HG03342 (cell line): Measurements from ENCODE around the gene RNF113A.
"Not testable (repeated sequence)": the region's sequence is repeated elsewhere in the genome, so short reads cannot be mapped to it uniquely, and the experiment has no call there.

ENCODE experiments used
- ATAC-seq: cut with Tn5 transposase; IDR thresholded peaks from one replicate; pipeline ENCODE4 v1.9.1; 2021; ENCODE audit warnings: mild to moderate bottlenecking, moderate library complexity; ENCODE audit not compliant: unreplicated experiment

Gene RNF113A

GRCh38 chrX:119871599-119872395 is at the start of gene RNF113A, which contains the start of gene NDUFA1:
TSS of gene RNF113A (minus strand) at chrX:119871733. CDS start at chrX:119871613, 120 bp downstream.
TSS of gene NDUFA1 (plus strand) at chrX:119871832. CDS start at chrX:119871912, 80 bp downstream.
- ATAC-seq: peak; percentile 87

- ATAC-seq: no peak
These were observed 48.5 kb upstream of the RNF113A start for GRCh38 chrX:119919835-119920585.

GRCh38 chrX:119917877-119918276 is 46.3 kb upstream of the RNF113A start:
- no peak for ATAC-seq

GRCh38 chrX:119916310-119916709 is 44.8 kb upstream of the RNF113A start:
- no peak for ATAC-seq

GRCh38 chrX:119900976-119901375 is 29.4 kb upstream of the RNF113A start:
- no peak for ATAC-seq

GRCh38 chrX:119899125-119899524 is 27.6 kb upstream of the RNF113A start:
- no peak for ATAC-seq

- no peak for ATAC-seq
These were observed 24.4 kb upstream of the RNF113A start, which contains the start of gene AKAP14 for GRCh38 chrX:119895843-119896326. TSS of gene AKAP14 (plus strand) at chrX:119895893. CDS start at chrX:119903224, 7,331 bp downstream.

- not testable (repeated sequence) for ATAC-seq
These were observed 20.6 kb upstream of the RNF113A start for GRCh38 chrX:119891961-119892692.

- ATAC-seq: not testable (repeated sequence)
These were observed 19.1 kb upstream of the RNF113A start for GRCh38 chrX:119890626-119891025.

GRCh38 chrX:119887721-119888425 is 16.3 kb upstream of the RNF113A start:
- peak; percentile 85 for ATAC-seq

GRCh38 chrX:119885554-119886428 is 14.3 kb upstream of the RNF113A start:
- no peak for ATAC-seq

- ATAC-seq: peak; percentile 87
These were observed 9.3 kb upstream of the RNF113A start for GRCh38 chrX:119880552-119881437.

- ATAC-seq: peak; percentile 40
These were observed 8.5 kb upstream of the RNF113A start for GRCh38 chrX:119880076-119880475.

GRCh38 chrX:119878740-119879139 is 7.2 kb upstream of the RNF113A start:
- no peak for ATAC-seq

- ATAC-seq: peak; percentile 31
These were observed 311 bp downstream of the RNF113A start for GRCh38 chrX:119871245-119871598.

GRCh38 chrX:119870626-119871131 is 854 bp downstream of the RNF113A start:
- peak; percentile 10 for ATAC-seq

- ATAC-seq: no peak
These were observed 18.1 kb downstream of the RNF113A start for GRCh38 chrX:119853444-119853843.
